ENCODE measurements around the gene PLA2G12A. TPM values are rescaled to one million over a fixed set of nuclear protein-coding genes. Genes with fewer than 3 reads are reported as not detected.

PLA2G12A gene
- total RNA-seq, 1 experiment from 2014 or later: 45.0 TPM

GRCh38 chr4:109672169-109672930, 57.5 kb downstream of the PLA2G12A start:
- no peaks in the 10 kb centered on the region for H3K4me1 Mint-ChIP-seq (ENCODE audit: low read depth, unreplicated experiment)

GRCh38 chr4:109671350-109671749, 58.5 kb downstream of the PLA2G12A start:
- intact Hi-C loops (cut with micrococcal nuclease; ENCODE audit: unreplicated experiment): no loop called here
- CTCF ChIA-PET: no interaction called here
- BruUV-seq (replicated peaks): no TSS peak
- peaks cover 4% of the 10 kb centered on the region for H3K9me3 Mint-ChIP-seq (ENCODE audit: low read depth, unreplicated experiment)
- H3K27me3 Mint-ChIP-seq (ENCODE audit: unreplicated experiment): no peaks in the 10 kb centered on the region
- TF ChIP-seq CTCF (IDR thresholded peaks at IDR 0.05; ENCODE audit: unreplicated experiment): no peak
- H3K4me1 Mint-ChIP-seq (ENCODE audit: low read depth, unreplicated experiment): no peaks in the 10 kb centered on the region
- no peak for DNase-seq
- H3K36me3 Mint-ChIP-seq (ENCODE audit: insufficient read depth, unreplicated experiment): no peaks in the 10 kb centered on the region
- no peak overlapping the region for H3K4me3 Mint-ChIP-seq (ENCODE audit: low read depth, unreplicated experiment)
- H3K27ac Mint-ChIP-seq (ENCODE audit: unreplicated experiment): no peak overlapping the region

More at GRCh38 chr4:109672169-109672930, 57.5 kb downstream of the PLA2G12A start:
- CTCF ChIA-PET: no interaction called here
- Mint-ChIP-seq H3K36me3 (ENCODE audit: insufficient read depth, unreplicated experiment) (no peaks in the 10 kb centered on the region), H3K27ac (ENCODE audit: unreplicated experiment) (no peak overlapping the region), H3K9me3 (ENCODE audit: low read depth, unreplicated experiment) (peaks cover 4% of the 10 kb centered on the region), H3K4me3 (ENCODE audit: low read depth, unreplicated experiment) (no peak overlapping the region), H3K27me3 (ENCODE audit: unreplicated experiment) (no peaks in the 10 kb centered on the region)
- no peak for TF ChIP-seq CTCF (IDR thresholded peaks at IDR 0.05; ENCODE audit: unreplicated experiment)
- no TSS peak for BruUV-seq (replicated peaks)
- intact Hi-C loops (cut with micrococcal nuclease; ENCODE audit: unreplicated experiment): no loop called here
- no peak for DNase-seq

- H3K36me3 Mint-ChIP-seq (ENCODE audit: insufficient read depth, unreplicated experiment): no peaks in the 10 kb centered on the region
- no peaks in the 10 kb centered on the region for H3K27me3 Mint-ChIP-seq (ENCODE audit: unreplicated experiment)
- intact Hi-C loops (cut with micrococcal nuclease; ENCODE audit: unreplicated experiment): loop anchor here (10.0 kb wide), 1 partner anchor 241 kb away; no protein-coding TSS in a partner anchor
- H3K9me3 Mint-ChIP-seq (ENCODE audit: low read depth, unreplicated experiment): no peaks in the 10 kb centered on the region
- no peak overlapping the region for H3K4me3 Mint-ChIP-seq (ENCODE audit: low read depth, unreplicated experiment)
- H3K27ac Mint-ChIP-seq (ENCODE audit: unreplicated experiment): no peak overlapping the region
- no peak for TF ChIP-seq CTCF (IDR thresholded peaks at IDR 0.05; ENCODE audit: unreplicated experiment)
- no peaks in the 10 kb centered on the region for H3K4me1 Mint-ChIP-seq (ENCODE audit: low read depth, unreplicated experiment)
- CTCF ChIA-PET: interaction anchor here (0.6 kb wide), 1 partner anchor 1543 kb away, joined by 4 read pairs; no protein-coding TSS in a partner anchor
- BruUV-seq (replicated peaks): no TSS peak
- DNase-seq: no peak
These were observed 63.9 kb downstream of the PLA2G12A start for GRCh38 chr4:109665783-109666485.

- CTCF ChIA-PET: no interaction called here
These were observed 67.1 kb downstream of the PLA2G12A start for GRCh38 chr4:109662771-109663170.

More at GRCh38 chr4:109662771-109663170, 67.1 kb downstream of the PLA2G12A start:
- no TSS peak for BruUV-seq (replicated peaks)
- Mint-ChIP-seq H3K36me3 (ENCODE audit: insufficient read depth, unreplicated experiment) (no peaks in the 10 kb centered on the region), H3K4me1 (ENCODE audit: low read depth, unreplicated experiment) (no peaks in the 10 kb centered on the region), H3K4me3 (ENCODE audit: low read depth, unreplicated experiment) (no peak overlapping the region), H3K27ac (ENCODE audit: unreplicated experiment) (no peak overlapping the region), H3K9me3 (ENCODE audit: low read depth, unreplicated experiment) (no peaks in the 10 kb centered on the region), H3K27me3 (ENCODE audit: unreplicated experiment) (no peaks in the 10 kb centered on the region)
- no peak for TF ChIP-seq CTCF (IDR thresholded peaks at IDR 0.05; ENCODE audit: unreplicated experiment)
- intact Hi-C loops (cut with micrococcal nuclease; ENCODE audit: unreplicated experiment): loop anchor here (10.0 kb wide), 1 partner anchor 238 kb away; no protein-coding TSS in a partner anchor
- no peak for DNase-seq

Data from Calu3 (cell line).